Smooth muscle cell (in vitro differentiated cells): Measurements from ENCODE around the gene ASL. TPM values are rescaled to one million over a fixed set of nuclear protein-coding genes. Genes with fewer than 3 reads are reported as not detected.
"Not testable (repeated sequence)": the region's sequence is repeated elsewhere in the genome, so short reads cannot be mapped to it uniquely, and the experiment has no call there.

Source experiments
- DNase-seq: peaks from one replicate; lab custom pipeline; 2025; ENCODE audit not compliant: unreplicated experiment; lab: John Stamatoyannopoulos, UW
- H2AFZ ChIP-seq: fragments of 200-600 bp; sonication (generic); 2 replicates; pipeline ENCODE4 v1.6.0; 2016; ENCODE audit warnings: antibody characterized with exemption, low read depth, mild to moderate bottlenecking
- H3F3A ChIP-seq: fragments of 200-600 bp; sonication (generic); 2 replicates; pipeline ENCODE4 v1.6.0; 2017; ENCODE audit warnings: antibody characterized with exemption, low read depth
- H3K27ac ChIP-seq: fragments of 200-600 bp; sonication (generic); 2 replicates; pipeline ENCODE4 v1.5.1; 2016; ENCODE audit warnings: low read depth, mild to moderate bottlenecking
- H3K27me3 ChIP-seq: fragments of 200-600 bp; sonication (generic); 2 replicates; pipeline ENCODE4 v1.6.1; 2016; ENCODE audit warnings: low read depth, mild to moderate bottlenecking
- H3K36me3 ChIP-seq: fragments of 200-600 bp; sonication (generic); 2 replicates; pipeline ENCODE4 v1.5.1; 2016; ENCODE audit warnings: low read depth
- H3K4me1 ChIP-seq: fragments of 200-600 bp; sonication (generic); 2 replicates; pipeline ENCODE4 v1.5.1; 2016; ENCODE audit warnings: low read depth
- H3K4me2 ChIP-seq: fragments of 200-600 bp; sonication (generic); 2 replicates; pipeline ENCODE4 v1.6.0; 2016; ENCODE audit warnings: mild to moderate bottlenecking
- H3K4me3 ChIP-seq: fragments of 200-600 bp; sonication (generic); 2 replicates; pipeline ENCODE4 v1.5.1; 2016; ENCODE audit warnings: mild to moderate bottlenecking
- H3K79me2 ChIP-seq: fragments of 200-600 bp; sonication (generic); 2 replicates; pipeline ENCODE4 v1.6.0; 2016; ENCODE audit warnings: low read depth, mild to moderate bottlenecking
- H3K9ac ChIP-seq: fragments of 200-600 bp; sonication (generic); 2 replicates; pipeline ENCODE4 v1.6.0; 2016; ENCODE audit warnings: low read depth
- H3K9me3 ChIP-seq: fragments of 200-600 bp; sonication (generic); replicated peaks from 2 replicates; pipeline ENCODE4 v1.5.1; 2016; ENCODE audit warnings: low read depth
- H4K20me1 ChIP-seq: fragments of 200-600 bp; sonication (generic); 2 replicates; pipeline ENCODE4 v1.6.0; 2016; ENCODE audit warnings: low read depth
- WGBS: methylation state at CpG from one replicate; pipeline ENCODE4 v1.1.7; 2016; ENCODE audit warnings: low lambda C conversion rate; 5-methylcytosine and 5-hydroxymethylcytosine counted together
- polyA plus RNA-seq: library from polyadenylated mRNA; unstranded; fragments of >200 nt; fragmentation: Nextera tagmentation; extraction: Ambion mirVana; gene quantifications from 2 replicates; pipeline ENCODE4 v1.2.1, GENCODE V29; 2016
- total RNA-seq: library from RNA; depleted of rRNA; stranded (reverse); fragments of >200 nt; gene quantifications from 2 replicates; pipeline ENCODE4 v1.2.3, GENCODE V29; 2014
- TF ChIP-seq, protein P1 (sequence below): fragments of 200-600 bp; sonication (generic); IDR thresholded peaks from 2 replicates; pipeline ENCODE4 v1.5.1; 2017; ENCODE audit warnings: borderline replicate concordance, mild to moderate bottlenecking, antibody characterized with exemption; ENCODE audit not compliant: insufficient read depth, poor library complexity, severe bottlenecking

The ASL gene
- total and polyA plus RNA-seq, 2 experiments from 2014 or later = 12.4 to 26.1 TPM

DNA sequence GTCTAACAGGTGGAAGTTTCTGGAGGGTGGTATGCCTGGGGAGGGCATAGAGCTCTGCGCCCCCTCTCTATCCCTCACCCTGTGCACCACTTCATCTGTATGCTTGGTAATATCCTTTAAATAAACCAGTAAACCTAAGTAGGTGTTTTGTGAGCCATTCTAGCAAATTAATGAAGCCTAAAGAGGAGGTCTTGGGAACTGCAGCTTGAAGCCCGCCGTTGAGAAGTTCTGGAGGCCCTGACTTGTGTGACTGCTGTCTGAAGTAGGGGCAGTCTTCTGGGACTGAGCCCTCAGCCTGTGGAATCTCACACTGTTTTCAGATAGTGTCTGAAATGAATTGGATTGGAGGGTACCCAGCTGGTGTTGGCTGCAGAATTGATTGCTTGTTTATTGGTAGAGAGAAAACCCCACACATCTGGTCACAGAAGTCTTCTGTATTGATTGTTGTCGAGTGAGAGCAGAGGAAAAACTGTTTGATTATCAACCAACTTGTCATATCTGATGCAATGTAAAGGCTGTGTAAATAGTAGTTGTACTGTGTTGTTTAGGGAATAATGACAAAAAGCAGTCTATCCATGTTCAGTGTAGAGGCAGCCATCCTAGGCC is 43.7 kb downstream of the ASL start:
- Histone ChIP-seq H3F3A (no peaks in the 10 kb centered on the region), H3K36me3 (no peaks in the 10 kb centered on the region), H3K27me3 (no peaks in the 10 kb centered on the region), H3K79me2 (peaks cover 81% of the 10 kb centered on the region), H3K27ac (no peak overlapping the region), H3K9me3 (no peaks in the 10 kb centered on the region), H4K20me1 (peaks cover 44% of the 10 kb centered on the region), H3K9ac (no peak overlapping the region), H2AFZ (no peak overlapping the region), H3K4me2 (no peak overlapping the region), H3K4me3 (no peak overlapping the region), H3K4me1 (peaks cover 7% of the 10 kb centered on the region)
- WGBS = 83% methylated on average over 4 of the region's 4 CpGs
- TF ChIP-seq, protein P1, sequence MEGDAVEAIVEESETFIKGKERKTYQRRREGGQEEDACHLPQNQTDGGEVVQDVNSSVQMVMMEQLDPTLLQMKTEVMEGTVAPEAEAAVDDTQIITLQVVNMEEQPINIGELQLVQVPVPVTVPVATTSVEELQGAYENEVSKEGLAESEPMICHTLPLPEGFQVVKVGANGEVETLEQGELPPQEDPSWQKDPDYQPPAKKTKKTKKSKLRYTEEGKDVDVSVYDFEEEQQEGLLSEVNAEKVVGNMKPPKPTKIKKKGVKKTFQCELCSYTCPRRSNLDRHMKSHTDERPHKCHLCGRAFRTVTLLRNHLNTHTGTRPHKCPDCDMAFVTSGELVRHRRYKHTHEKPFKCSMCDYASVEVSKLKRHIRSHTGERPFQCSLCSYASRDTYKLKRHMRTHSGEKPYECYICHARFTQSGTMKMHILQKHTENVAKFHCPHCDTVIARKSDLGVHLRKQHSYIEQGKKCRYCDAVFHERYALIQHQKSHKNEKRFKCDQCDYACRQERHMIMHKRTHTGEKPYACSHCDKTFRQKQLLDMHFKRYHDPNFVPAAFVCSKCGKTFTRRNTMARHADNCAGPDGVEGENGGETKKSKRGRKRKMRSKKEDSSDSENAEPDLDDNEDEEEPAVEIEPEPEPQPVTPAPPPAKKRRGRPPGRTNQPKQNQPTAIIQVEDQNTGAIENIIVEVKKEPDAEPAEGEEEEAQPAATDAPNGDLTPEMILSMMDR = no peak
- no peak for DNase-seq

DNA sequence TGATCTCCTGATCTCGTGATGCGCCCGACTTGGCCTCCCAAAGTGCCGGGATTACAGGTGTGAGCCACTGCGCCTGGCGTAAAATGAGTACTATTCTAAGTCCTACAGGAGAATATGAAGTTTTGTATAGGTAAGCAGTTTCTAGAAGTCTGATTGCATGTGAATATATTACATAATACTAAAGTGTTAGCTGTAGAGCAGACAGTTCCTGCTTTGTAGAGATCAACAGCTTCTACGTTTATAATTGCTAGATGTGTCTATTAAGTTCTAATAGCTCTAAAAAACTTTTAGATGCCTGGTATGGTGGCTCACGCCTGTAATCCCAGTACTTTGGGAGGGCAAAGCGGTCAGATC is 47.5 kb downstream of the ASL start:
- H3K4me3 ChIP-seq = no peak overlapping the region
- no peak for DNase-seq
- H3K4me2 ChIP-seq = no peak overlapping the region
- no peak overlapping the region for H2AFZ ChIP-seq
- H3K9ac ChIP-seq = no peak overlapping the region
- H3K4me1 ChIP-seq = no peaks in the 10 kb centered on the region
- no peaks in the 10 kb centered on the region for H3K27me3 ChIP-seq
- no peaks in the 10 kb centered on the region for H3K9me3 ChIP-seq
- peaks cover 65% of the 10 kb centered on the region for H4K20me1 ChIP-seq
- peaks cover 89% of the 10 kb centered on the region for H3K79me2 ChIP-seq
- WGBS = 98% methylated on average over 9 of the region's 9 CpGs
- no peaks in the 10 kb centered on the region for H3F3A ChIP-seq
- TF ChIP-seq, protein P1 = no peak
- no peaks in the 10 kb centered on the region for H3K36me3 ChIP-seq
- H3K27ac ChIP-seq = no peak overlapping the region

DNA sequence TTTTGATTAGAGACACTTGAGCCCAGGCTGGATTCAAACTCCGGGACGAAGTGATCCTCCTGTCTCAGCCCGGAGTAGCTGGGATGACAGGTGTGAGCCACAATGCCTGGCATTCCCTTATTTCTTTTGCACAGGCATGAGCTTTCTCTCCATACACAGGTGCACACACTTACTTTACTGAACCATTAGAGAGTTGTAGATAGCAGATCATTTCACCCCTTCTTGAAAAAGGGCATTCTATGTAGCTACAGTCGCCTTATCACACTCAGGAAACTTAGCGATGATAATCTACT is 48.9 kb downstream of the ASL start:
- H3F3A ChIP-seq, H3K9me3 ChIP-seq, H3K4me3 ChIP-seq, H3K4me1 ChIP-seq, H3K9ac ChIP-seq, H3K4me2 ChIP-seq, DNase-seq, H3K36me3 ChIP-seq, H3K27me3 ChIP-seq, H3K27ac ChIP-seq, H2AFZ ChIP-seq: not testable (repeated sequence)
- peaks cover 58% of the 10 kb centered on the region for H4K20me1 ChIP-seq
- WGBS = 89% methylated on average over 5 of the region's 5 CpGs
- H3K79me2 ChIP-seq = peaks cover 84% of the 10 kb centered on the region

DNA sequence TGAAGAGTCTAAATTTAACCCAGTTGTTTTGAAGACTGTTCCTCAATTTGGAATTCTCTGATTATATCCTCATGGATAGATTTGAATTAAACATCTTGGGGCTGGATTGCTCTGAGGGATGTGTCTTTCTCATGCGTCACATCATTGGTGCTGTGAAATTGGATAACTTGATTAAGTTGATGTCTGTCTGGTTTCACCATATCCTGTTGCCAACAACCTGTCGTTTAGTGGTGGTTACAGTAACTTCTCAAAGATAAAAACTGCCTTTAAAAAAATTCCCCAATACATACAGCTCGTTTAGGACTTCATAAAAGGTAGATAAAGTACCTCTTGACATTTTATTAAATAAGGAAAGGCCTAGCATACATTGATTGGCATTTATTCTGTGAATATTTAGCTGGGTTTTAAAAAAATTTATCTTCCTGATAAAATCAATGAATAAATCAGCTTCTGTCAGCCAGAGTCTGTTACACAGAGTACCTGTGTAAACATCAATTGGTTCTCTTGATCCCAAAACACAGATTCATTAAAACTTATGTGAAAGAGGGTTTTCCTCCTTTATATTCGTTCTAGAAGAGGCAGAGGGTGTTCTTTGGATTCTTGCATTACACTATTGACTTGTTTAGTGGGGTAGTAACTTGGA is 49.6 kb downstream of the ASL start:
- 84% methylated on average over 4 of the region's 4 CpGs for WGBS
- Histone ChIP-seq H3K79me2 (peaks cover 82% of the 10 kb centered on the region), H3K27ac (no peak overlapping the region), H3K9ac (no peak overlapping the region), H4K20me1 (peaks cover 57% of the 10 kb centered on the region), H3K4me1 (no peaks in the 10 kb centered on the region), H3K9me3 (no peaks in the 10 kb centered on the region), H3K4me3 (no peak overlapping the region), H2AFZ (no peak overlapping the region), H3K27me3 (no peaks in the 10 kb centered on the region), H3K36me3 (no peaks in the 10 kb centered on the region), H3F3A (no peaks in the 10 kb centered on the region), H3K4me2 (no peak overlapping the region)
- TF ChIP-seq, protein P1 = no peak
- no peak for DNase-seq

DNA sequence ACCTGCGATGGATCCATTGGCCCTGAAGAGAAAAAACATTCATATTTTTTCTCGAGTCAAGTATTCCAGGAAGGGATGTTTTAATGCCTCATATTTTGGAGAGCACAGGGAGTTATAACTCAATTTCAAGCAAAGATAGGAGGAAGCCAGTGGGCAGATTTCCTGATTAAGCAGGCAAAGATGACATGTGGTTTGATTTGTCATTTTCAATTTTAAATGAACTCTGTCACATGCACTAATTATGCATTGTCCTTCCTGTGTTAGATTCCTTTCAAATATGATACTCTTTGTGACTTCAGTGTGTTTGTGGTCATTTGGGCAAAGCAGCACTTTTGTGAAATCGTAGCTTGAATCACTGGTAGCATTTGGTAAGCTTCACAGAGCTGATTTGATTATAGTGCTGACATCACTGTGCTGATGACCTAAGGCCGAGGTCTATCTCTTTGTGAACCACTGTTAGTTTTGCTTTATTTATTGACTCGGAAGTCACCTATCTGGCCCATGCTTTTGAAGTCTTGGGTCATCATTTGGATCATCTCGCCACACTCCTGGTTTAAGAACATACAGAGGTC is 50.2 kb downstream of the ASL start:
- H3F3A ChIP-seq, H3K9ac ChIP-seq, H3K36me3 ChIP-seq, DNase-seq, H3K4me1 ChIP-seq, H3K27ac ChIP-seq, H3K4me3 ChIP-seq, H3K9me3 ChIP-seq, H3K27me3 ChIP-seq, H2AFZ ChIP-seq, H3K4me2 ChIP-seq: not testable (repeated sequence)
- WGBS = 88% methylated on average over 6 of the region's 6 CpGs
- Histone ChIP-seq H4K20me1 (peaks cover 57% of the 10 kb centered on the region), H3K79me2 (peaks cover 82% of the 10 kb centered on the region)

DNA sequence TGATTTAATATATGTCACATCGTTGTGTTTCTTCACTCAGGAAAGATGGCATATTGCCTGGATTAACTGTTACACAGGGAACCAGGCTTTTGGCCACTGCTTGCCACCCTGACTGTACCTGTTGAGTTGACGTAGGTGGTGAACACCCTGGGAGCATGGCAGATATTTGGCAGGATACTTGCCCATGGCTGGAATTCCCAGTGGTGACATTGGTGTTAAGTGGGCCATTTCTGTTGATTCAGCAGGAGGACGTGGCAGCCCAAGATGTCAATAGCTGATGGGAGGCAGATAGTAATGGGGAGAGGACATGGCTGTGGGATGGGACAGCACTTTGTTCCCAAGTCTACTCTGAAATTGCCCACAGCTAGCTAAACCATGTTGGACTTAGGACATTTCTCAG is 51.6 kb downstream of the ASL start:
- H3K4me2 ChIP-seq, H3K27ac ChIP-seq, H3K4me1 ChIP-seq, H3K4me3 ChIP-seq, H3F3A ChIP-seq, H3K9ac ChIP-seq, H3K36me3 ChIP-seq, DNase-seq, H3K27me3 ChIP-seq, H3K9me3 ChIP-seq, H2AFZ ChIP-seq: not testable (repeated sequence)
- WGBS = 78% methylated on average over 3 of the region's 3 CpGs
- H3K79me2 ChIP-seq = peaks cover 71% of the 10 kb centered on the region
- H4K20me1 ChIP-seq = peaks cover 48% of the 10 kb centered on the region
